GM12892 (cell line): ENCODE data around the gene RFC3.
A peak's percentile ranks its signal among the peaks of the same experiment; 100 is the strongest.
"Not testable (repeated sequence)": the region's sequence is repeated elsewhere in the genome, so short reads cannot be mapped to it uniquely, and the experiment has no call there.

Experiments
- DNase-seq: peaks from one replicate; pipeline ENCODE4 v3.0.0; 2011; ENCODE audit not compliant: insufficient read length
- FAIRE-seq: peaks from 2 replicates; lab custom pipeline; 2011; peaks lifted over from hg19 to GRCh38; lab: Jason Lieb, UNC
- POLR2A ChIP-seq: IDR thresholded peaks from 2 replicates; pipeline ENCODE4 v1.6.1; 2011; ENCODE audit warnings: low read depth, low read length, control low read depth
- POLR2AphosphoS5 ChIP-seq: IDR thresholded peaks from 2 replicates; pipeline ENCODE4 v1.6.1; 2011; ENCODE audit warnings: low read depth, low read length, control low read depth
- TAF1 ChIP-seq: IDR thresholded peaks from 2 replicates; pipeline ENCODE4 v1.6.1; 2011; ENCODE audit warnings: low read depth, mild to moderate bottlenecking, control low read depth, low read length, borderline replicate concordance

Gene RFC3

GRCh38 chr13:33793726-33794125 is 24.2 kb upstream of the RFC3 start:
- FAIRE-seq (no peak), DNase-seq (no peak)
- TF ChIP-seq TAF1 (no peak), POLR2A (no peak), POLR2AphosphoS5 (no peak)

- FAIRE-seq (no peak), DNase-seq (no peak)
- no peak for TF ChIP-seq TAF1
Measured at GRCh38 chr13:33794576-33794975, 23.4 kb upstream of the RFC3 start.

GRCh38 chr13:33796095-33796494 is 21.9 kb upstream of the RFC3 start:
- DNase-seq (no peak), FAIRE-seq (no peak)
- TF ChIP-seq POLR2A (no peak), POLR2AphosphoS5 (no peak), TAF1 (no peak)

- DNase-seq (no peak), FAIRE-seq (no peak)
- TF ChIP-seq TAF1 = no peak
- TF ChIP-seq POLR2AphosphoS5 = no peak
- TF ChIP-seq POLR2A = no peak
Measured at GRCh38 chr13:33797622-33798021, 20.3 kb upstream of the RFC3 start.

GRCh38 chr13:33798023-33798422 is 19.9 kb upstream of the RFC3 start:
- no peak for FAIRE-seq
- no peak for DNase-seq
- TF ChIP-seq POLR2A (no peak), POLR2AphosphoS5 (no peak), TAF1 (no peak)

- no peak for TF ChIP-seq POLR2A
- no peak for TF ChIP-seq TAF1
- TF ChIP-seq POLR2AphosphoS5 = no peak
- DNase-seq (no peak), FAIRE-seq (peak; percentile 85)
Measured at GRCh38 chr13:33799950-33800592, 17.9 kb upstream of the RFC3 start.

GRCh38 chr13:33800646-33801186 is 17.2 kb upstream of the RFC3 start:
- TF ChIP-seq POLR2AphosphoS5 = no peak
- TF ChIP-seq TAF1 = no peak
- no peak for TF ChIP-seq POLR2A
- DNase-seq (no peak), FAIRE-seq (no peak)

GRCh38 chr13:33806470-33807248 is 11.3 kb upstream of the RFC3 start:
- DNase-seq (no peak), FAIRE-seq (peak; percentile 88)
- no peak for TF ChIP-seq POLR2A
- no peak for TF ChIP-seq TAF1
- no peak for TF ChIP-seq POLR2AphosphoS5

- FAIRE-seq, DNase-seq: not testable (repeated sequence)
Measured at GRCh38 chr13:33812829-33813228, 5.1 kb upstream of the RFC3 start.

GRCh38 chr13:33815011-33815550 is 2.9 kb upstream of the RFC3 start:
- TF ChIP-seq TAF1 = no peak
- no peak for TF ChIP-seq POLR2A
- no peak for TF ChIP-seq POLR2AphosphoS5
- DNase-seq (no peak), FAIRE-seq (no peak)

GRCh38 chr13:33816912-33817311 is 1.0 kb upstream of the RFC3 start:
- TF ChIP-seq POLR2A (no peak), POLR2AphosphoS5 (no peak), TAF1 (no peak)
- no peak for DNase-seq
- no peak for FAIRE-seq

GRCh38 chr13:33817513-33817900 is 442 bp upstream of the RFC3 start:
- FAIRE-seq = no peak

GRCh38 chr13:33825083-33825482 is 7.1 kb downstream of the RFC3 start:
- DNase-seq (no peak), FAIRE-seq (no peak)
- TF ChIP-seq POLR2AphosphoS5 (no peak), POLR2A (no peak), TAF1 (no peak)

More at GRCh38 chr13:33817513-33817900, 442 bp upstream of the RFC3 start:
- no peak for DNase-seq
- TF ChIP-seq POLR2A (no peak), POLR2AphosphoS5 (no peak), TAF1 (no peak)
